A673 (cell line): ENCODE data around the gene TRPM3. TPM values are rescaled to one million over a fixed set of nuclear protein-coding genes. Genes with fewer than 3 reads are reported as not detected.

Experiments
- BruUV-seq: library from RNA; stranded (reverse); fragments of 400-500 nt; replicated peaks from 2 replicates; lab custom pipeline; 2021; lab: Mats Ljungman, UMichigan
- CTCF ChIA-PET: fragments of 300-600 bp; sonication (Branson Sonifier 250); formaldehyde crosslinking; loops from one replicate; lab custom pipeline; 2022; ENCODE audit warnings: antibody characterized with exemption; lab: Charles Lee
- POLR2A ChIA-PET: fragments of 300-600 bp; sonication (Branson Sonifier 250); formaldehyde crosslinking; loops from one replicate; lab custom pipeline; 2022; ENCODE audit warnings: antibody characterized with exemption; ENCODE audit not compliant: low non-redundant PET; lab: Charles Lee
- DNase-seq: peaks from one replicate; pipeline ENCODE4 v3.0.0-alpha.2; 2015; ENCODE audit warnings: low spot score
- H3K27ac ChIP-seq: fragments of 200-600 bp; sonication (generic); 2 replicates; pipeline ENCODE4 v1.5.1; 2016; ENCODE audit warnings: mixed run types, low read depth, mild to moderate bottlenecking, mixed read lengths, antibody characterized with exemption, low read length; ENCODE audit not compliant: poor library complexity, severe bottlenecking
- H3K27me3 ChIP-seq: fragments of 200-600 bp; sonication (generic); replicated peaks from 2 replicates; pipeline ENCODE4 v1.6.1; 2017; ENCODE audit warnings: mixed run types, low read depth, mild to moderate bottlenecking, mixed read lengths, antibody characterized with exemption, low read length; ENCODE audit not compliant: insufficient read depth, poor library complexity
- H3K36me3 ChIP-seq: fragments of 200-600 bp; sonication (generic); 2 replicates; pipeline ENCODE4 v1.6.1; 2016; ENCODE audit warnings: mixed run types, mild to moderate bottlenecking, mixed read lengths, antibody characterized with exemption, low read length; ENCODE audit not compliant: insufficient read depth, poor library complexity, severe bottlenecking
- H3K4me1 ChIP-seq: fragments of 200-600 bp; sonication (generic); 2 replicates; pipeline ENCODE4 v1.6.1; 2017; ENCODE audit warnings: mixed run types, mild to moderate bottlenecking, mixed read lengths, antibody characterized with exemption, low read length; ENCODE audit not compliant: insufficient read depth, poor library complexity, severe bottlenecking
- H3K4me3 ChIP-seq: fragments of 200-600 bp; sonication (generic); 2 replicates; pipeline ENCODE4 v1.5.1; 2016; ENCODE audit warnings: low read depth, mixed run types, mild to moderate bottlenecking, mixed read lengths, low read length; ENCODE audit not compliant: poor library complexity, severe bottlenecking
- H3K9me3 ChIP-seq: fragments of 200-600 bp; sonication (generic); 2 replicates; pipeline ENCODE4 v1.6.1; 2016; ENCODE audit warnings: mixed run types, low read depth, mild to moderate bottlenecking, mixed read lengths, antibody characterized with exemption, low read length; ENCODE audit not compliant: poor library complexity, severe bottlenecking
- EZH2 ChIP-seq: fragments of 200-600 bp; sonication (generic); IDR thresholded peaks from 2 replicates; pipeline ENCODE4 v1.6.1; 2017; ENCODE audit warnings: borderline replicate concordance, low read depth, mild to moderate bottlenecking, mixed read lengths, antibody characterized with exemption, low read length; ENCODE audit not compliant: poor library complexity, severe bottlenecking
- intact Hi-C: fragments of 100-400 bp; cut with micrococcal nuclease; formaldehyde crosslinking; loops from one replicate; pipeline ENCODE4 v1.10.0; 2022; ENCODE audit not compliant: unreplicated experiment
- total RNA-seq: library from RNA; stranded (reverse); gene quantifications from 2 replicates; pipeline ENCODE4 v1.2.3, GENCODE V29; 2021
- TF ChIP-seq, protein P1 (sequence below): fragments of 300-800, 200-600 bp; sonication (generic); conservative IDR thresholded peaks from 2 replicates; pipeline ENCODE4 v1.5.1; 2017; ENCODE audit warnings: low read depth, mild to moderate bottlenecking, antibody characterized with exemption, low read length, moderate library complexity, mixed read lengths

Gene TRPM3
- total RNA-seq, 1 experiment from 2014 or later = not detected

GRCh38 chr9:70573308-70573707 lies 548.1 kb downstream of the TRPM3 start:
- no peaks in the 10 kb centered on the region for H3K36me3 ChIP-seq
- no peak overlapping the region for H3K27ac ChIP-seq
- BruUV-seq = no TSS peak
- H3K27me3 ChIP-seq = peaks cover 5% of the 10 kb centered on the region
- H3K4me1 ChIP-seq = no peaks in the 10 kb centered on the region
- CTCF ChIA-PET = no interaction called here
- intact Hi-C loops = no loop called here
- H3K4me3 ChIP-seq = no peak overlapping the region
- no peaks in the 10 kb centered on the region for H3K9me3 ChIP-seq
- POLR2A ChIA-PET = no interaction called here
- TF ChIP-seq, protein P1, sequence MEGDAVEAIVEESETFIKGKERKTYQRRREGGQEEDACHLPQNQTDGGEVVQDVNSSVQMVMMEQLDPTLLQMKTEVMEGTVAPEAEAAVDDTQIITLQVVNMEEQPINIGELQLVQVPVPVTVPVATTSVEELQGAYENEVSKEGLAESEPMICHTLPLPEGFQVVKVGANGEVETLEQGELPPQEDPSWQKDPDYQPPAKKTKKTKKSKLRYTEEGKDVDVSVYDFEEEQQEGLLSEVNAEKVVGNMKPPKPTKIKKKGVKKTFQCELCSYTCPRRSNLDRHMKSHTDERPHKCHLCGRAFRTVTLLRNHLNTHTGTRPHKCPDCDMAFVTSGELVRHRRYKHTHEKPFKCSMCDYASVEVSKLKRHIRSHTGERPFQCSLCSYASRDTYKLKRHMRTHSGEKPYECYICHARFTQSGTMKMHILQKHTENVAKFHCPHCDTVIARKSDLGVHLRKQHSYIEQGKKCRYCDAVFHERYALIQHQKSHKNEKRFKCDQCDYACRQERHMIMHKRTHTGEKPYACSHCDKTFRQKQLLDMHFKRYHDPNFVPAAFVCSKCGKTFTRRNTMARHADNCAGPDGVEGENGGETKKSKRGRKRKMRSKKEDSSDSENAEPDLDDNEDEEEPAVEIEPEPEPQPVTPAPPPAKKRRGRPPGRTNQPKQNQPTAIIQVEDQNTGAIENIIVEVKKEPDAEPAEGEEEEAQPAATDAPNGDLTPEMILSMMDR = no peak
- no peak for TF ChIP-seq EZH2
- DNase-seq = no peak

- ChIA-PET POLR2A (no interaction called here), CTCF (interaction anchor here (0.6 kb wide), 1 partner anchor 245 kb away, joined by 9 read pairs; no protein-coding TSS in a partner anchor)
- no peak overlapping the region for H3K4me3 ChIP-seq
- intact Hi-C loops = no loop called here
- H3K27ac ChIP-seq = no peak overlapping the region
- H3K4me1 ChIP-seq = no peaks in the 10 kb centered on the region
- H3K36me3 ChIP-seq = no peaks in the 10 kb centered on the region
- TF ChIP-seq, protein P1 = no peak
- TF ChIP-seq EZH2 = no peak
- BruUV-seq = no TSS peak
- H3K27me3 ChIP-seq = peaks cover 8% of the 10 kb centered on the region
- H3K9me3 ChIP-seq = no peaks in the 10 kb centered on the region
- no peak for DNase-seq
Observed at GRCh38 chr9:70571258-70571657, 550.2 kb downstream of the TRPM3 start.

DNA sequence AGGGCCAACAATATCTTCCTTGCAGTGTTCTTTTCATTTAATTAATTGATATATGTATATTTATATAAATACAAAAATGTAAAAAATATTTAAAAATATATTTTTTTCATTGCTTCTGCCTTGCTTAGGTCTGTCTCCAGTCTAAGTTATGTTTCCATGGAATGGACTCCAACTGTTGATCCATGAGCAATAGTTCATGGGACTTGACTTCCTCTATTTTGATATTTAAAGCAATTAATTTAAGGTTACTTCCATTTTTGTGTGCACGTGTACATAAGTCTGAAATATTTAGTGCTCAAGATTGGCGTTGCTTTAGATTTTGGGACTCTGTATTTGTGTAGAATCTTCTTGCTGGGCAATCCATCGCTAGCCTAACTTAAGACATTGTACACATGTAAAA lies 551.6 kb downstream of the TRPM3 start:
- DNase-seq = no peak
- peaks cover 8% of the 10 kb centered on the region for H3K27me3 ChIP-seq
- H3K27ac ChIP-seq = no peak overlapping the region
- POLR2A ChIA-PET = no interaction called here
- H3K4me3 ChIP-seq = no peak overlapping the region
- H3K9me3 ChIP-seq = no peaks in the 10 kb centered on the region
- no TSS peak for BruUV-seq
- CTCF ChIA-PET = no interaction called here
- TF ChIP-seq EZH2 = no peak
- TF ChIP-seq, protein P1 = no peak
- intact Hi-C loops = no loop called here
- H3K4me1 ChIP-seq = no peaks in the 10 kb centered on the region
- H3K36me3 ChIP-seq = no peaks in the 10 kb centered on the region
